Heart left ventricle (tissue), 13 donors: ENCODE measurements around the gene CCSER2.
A peak's percentile ranks its signal among the peaks of the same experiment; 100 is the strongest.

Source experiments
- POLR2A ChIP-seq, 2 donors: fragments of 450-650 bp; IDR thresholded peaks; one replicate each; pipeline ENCODE4 v1.6.1; 2017; ENCODE audit warnings: antibody characterized with exemption in 2 of 2, mild to moderate bottlenecking in 2 of 2, moderate library complexity in 2 of 2
- TF ChIP-seq, protein P1 (sequence below), 12 donors: fragments of 200-600 bp; sonication (generic) in 4 of 12; IDR thresholded peaks; one replicate each; pipeline versions ENCODE4 v1.5.0 to v1.8.0; 2018 to 2022; ENCODE audit warnings: antibody characterized with exemption in 12 of 12, mild to moderate bottlenecking in 5 of 12
- donor health status: ischemic (EF 13 %, LVEDD 7.1; RV severe dilation, severe dysfunction).
- donor health status: DM: no; HTN: yes; CAD: no.
- donor health status: DM: no; HTN: no; CAD: no.
- donor health status: ischemic (EF 25% LVEDD 6.9; RV normal size, moderate dysfunction).
- donor health status: ischemic (EF 25% LVEDD 5.7; RV mildly dilated, moderate dysfunction).
- donor health status: ischemic (EF 35%, LVEDD 5.7; RV mildly dilated, moderate dysfunction).
- donor health status: nonischemic (EF 11% LVEDD 7.7; RV severe dilation, severe dysfunction).
- donor health status: DM: yes; HTN: yes; CAD: no.
- donor health status: PGD.
- donor health status: ischemic (EF 29% LVEDD 5.4; RV normal size, mild dysfunction).
- donor health status: nonischemic (EF 23%, LVEDD 6.1; RV moderate dilation, normal function).

DNA sequence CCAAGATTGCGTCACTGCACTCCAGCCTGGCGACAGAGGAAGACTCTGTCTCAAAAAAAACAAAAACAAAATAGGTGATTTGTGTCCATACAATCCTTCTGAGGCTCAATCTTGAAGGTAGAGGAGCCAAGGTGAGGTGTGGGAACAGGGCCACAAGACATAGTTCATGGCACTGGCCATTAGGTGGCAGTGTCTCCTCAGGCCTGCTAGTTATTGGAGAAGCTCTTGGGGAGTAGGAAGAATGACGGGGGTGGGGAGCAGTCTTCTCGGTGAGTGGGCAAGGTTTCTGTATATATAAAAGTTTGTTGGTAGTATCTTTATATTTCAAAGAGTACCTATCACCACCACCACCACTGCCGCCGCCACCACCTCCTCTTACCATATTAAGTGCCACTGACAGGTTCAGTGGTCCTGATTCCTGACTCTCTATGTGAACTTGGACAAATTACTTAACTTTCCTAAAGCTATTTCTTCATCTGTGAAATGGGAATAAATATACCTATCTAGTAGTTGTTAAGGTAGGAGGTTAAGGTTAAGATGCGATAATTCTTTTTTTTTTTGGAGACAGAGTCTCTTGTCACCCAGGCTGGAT is 24.0 kb downstream of the CCSER2 start:
- TF ChIP-seq, protein P1, sequence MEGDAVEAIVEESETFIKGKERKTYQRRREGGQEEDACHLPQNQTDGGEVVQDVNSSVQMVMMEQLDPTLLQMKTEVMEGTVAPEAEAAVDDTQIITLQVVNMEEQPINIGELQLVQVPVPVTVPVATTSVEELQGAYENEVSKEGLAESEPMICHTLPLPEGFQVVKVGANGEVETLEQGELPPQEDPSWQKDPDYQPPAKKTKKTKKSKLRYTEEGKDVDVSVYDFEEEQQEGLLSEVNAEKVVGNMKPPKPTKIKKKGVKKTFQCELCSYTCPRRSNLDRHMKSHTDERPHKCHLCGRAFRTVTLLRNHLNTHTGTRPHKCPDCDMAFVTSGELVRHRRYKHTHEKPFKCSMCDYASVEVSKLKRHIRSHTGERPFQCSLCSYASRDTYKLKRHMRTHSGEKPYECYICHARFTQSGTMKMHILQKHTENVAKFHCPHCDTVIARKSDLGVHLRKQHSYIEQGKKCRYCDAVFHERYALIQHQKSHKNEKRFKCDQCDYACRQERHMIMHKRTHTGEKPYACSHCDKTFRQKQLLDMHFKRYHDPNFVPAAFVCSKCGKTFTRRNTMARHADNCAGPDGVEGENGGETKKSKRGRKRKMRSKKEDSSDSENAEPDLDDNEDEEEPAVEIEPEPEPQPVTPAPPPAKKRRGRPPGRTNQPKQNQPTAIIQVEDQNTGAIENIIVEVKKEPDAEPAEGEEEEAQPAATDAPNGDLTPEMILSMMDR (IDR thresholded peaks at IDR 0.05), result peak; percentile 54 to 76 (median 66)
- no peak for TF ChIP-seq POLR2A (IDR thresholded peaks at IDR 0.05)
